Lung (tissue), 12 donors: Measurements from ENCODE around the gene RAB11B. TPM values are rescaled to one million over a fixed set of nuclear protein-coding genes. Genes with fewer than 3 reads are reported as not detected.

ENCODE experiments used
- ATAC-seq: fragments of 200-7000 bp; cut with Tn5 transposase; one replicate; pipeline ENCODE4 v1.9.1; 2020; ENCODE audit warnings: moderate number of reproducible peaks; ENCODE audit not compliant: insufficient read depth, low FRiP score
- DNase-seq, 3 donors: peaks; one replicate each; pipeline ENCODE4 v3.0.0-alpha.2; 2013 to 2017
- H3K27ac ChIP-seq, 2 donors: one replicate each; pipeline ENCODE4 v1.5.1; 2013; ENCODE audit warnings: mild to moderate bottlenecking in 2 of 2, moderate library complexity in 2 of 2, control low read depth in 1 of 2, inconsistent platforms in 1 of 2, low read depth in 1 of 2, low read length in 1 of 2
- H3K27me3 ChIP-seq, 3 donors: one replicate each; pipeline ENCODE4 v1.5.1; 2013; ENCODE audit warnings: low read length in 2 of 3; ENCODE audit not compliant: control insufficient read depth in 3 of 3, insufficient read depth in 3 of 3
- H3K36me3 ChIP-seq, 4 donors: one replicate each; pipeline ENCODE4 v1.5.1; 2013; ENCODE audit warnings: low read length in 4 of 4, mild to moderate bottlenecking in 1 of 4, moderate library complexity in 1 of 4; ENCODE audit not compliant: control insufficient read depth in 4 of 4, insufficient read depth in 4 of 4
- H3K4me1 ChIP-seq, 5 donors: one replicate each; pipeline ENCODE4 v1.5.1; 2013; ENCODE audit warnings: low read length in 5 of 5, mild to moderate bottlenecking in 2 of 5, moderate library complexity in 1 of 5; ENCODE audit not compliant: control insufficient read depth in 5 of 5, insufficient read depth in 5 of 5
- H3K4me3 ChIP-seq: one replicate; pipeline ENCODE4 v1.5.1; 2013; ENCODE audit warnings: mild to moderate bottlenecking, control low read depth, moderate library complexity
- H3K9ac ChIP-seq, 2 donors: one replicate each; pipeline ENCODE4 v1.5.1; 2013; ENCODE audit warnings: low read length in 2 of 2, control low read depth in 1 of 2; ENCODE audit not compliant: insufficient read depth in 1 of 2
- H3K9me3 ChIP-seq, 4 donors: one replicate each; pipeline ENCODE4 v1.5.1; 2013; ENCODE audit warnings: low read length in 3 of 4, mild to moderate bottlenecking in 1 of 4, moderate library complexity in 1 of 4; ENCODE audit not compliant: control insufficient read depth in 4 of 4, insufficient read depth in 3 of 4
- CTCF ChIP-seq: IDR thresholded peaks from 2 replicates; pipeline ENCODE4 v1.5.1; 2012; ENCODE audit warnings: mild to moderate bottlenecking; ENCODE audit errors: control extremely low read depth, extremely low read depth
- whole genome bisulfite sequencing, 2 donors: extraction: QIAGEN DNeasy Blood & Tissue Kit; methylation state at CpG; one replicate each; pipeline ENCODE4 v1.1.7; 2013; 5-methylcytosine and 5-hydroxymethylcytosine counted together
- polyA plus RNA-seq, 2 donors: library from polyadenylated mRNA; stranded (reverse); fragments of 200-250 nt; gene quantifications; one replicate each; pipeline ENCODE4 v1.2.1, GENCODE V29; 2013
- total RNA-seq, 2 donors: library from RNA; depleted of rRNA in 1 of 2; stranded (reverse); fragments of >200 nt in 1 of 2; gene quantifications; one replicate each; pipeline ENCODE4 v1.2.1, GENCODE V29; 2014 to 2021
- donor health status: control.
- donor health status: control.
- donor health status: Bipolar disorder and iron deficiency.
- donor health status: healthy.
- donor health status: DM: yes; HTN: yes; CAD: no.

RAB11B gene
- total and polyA plus RNA-seq, 4 donors = 91.1 to 148 (median 121) TPM

GRCh38 chr19:8445488-8446001, 55.4 kb downstream of the RAB11B start:
- ATAC-seq = peak; percentile 43
- H3K4me3 ChIP-seq = peak overlapping the region; percentile 87
- peaks cover 0 to 8% (median 4%) of the 10 kb centered on the region in 4 donors for H3K36me3 ChIP-seq
- peak; percentile 53 to 60 (median 58) for DNase-seq
- peaks cover 8 to 33% (median 14%) of the 10 kb centered on the region in 5 donors for H3K4me1 ChIP-seq
- H3K27me3 ChIP-seq = no peaks in the 10 kb centered on the region
- H3K27ac ChIP-seq = peak overlapping the region; percentile 96 to 97
- peak overlapping the region; percentile 87 to 94 for H3K9ac ChIP-seq
- 1% methylated on average over 27 to 45 of the region's 45 CpGs for WGBS, 2 donors
- TF ChIP-seq CTCF = no peak
- H3K9me3 ChIP-seq = peaks cover 0 to 1% (median 0%) of the 10 kb centered on the region in 4 donors

- no peak for TF ChIP-seq CTCF
- DNase-seq (no peak), ATAC-seq (no peak)
- WGBS, 2 donors = 25 to 34% methylated on average over 16 of the region's 16 CpGs
- Histone ChIP-seq H3K27ac (peak overlapping the region; percentile 96 to 97), H3K9ac (peak overlapping the region; percentile 87 to 94), H3K36me3 (peaks cover 0 to 8% (median 4%) of the 10 kb centered on the region in 4 donors), H3K27me3 (no peaks in the 10 kb centered on the region), H3K4me1 (peaks cover 10 to 33% (median 14%) of the 10 kb centered on the region in 5 donors), H3K9me3 (peaks cover 0 to 1% (median 0%) of the 10 kb centered on the region in 4 donors), H3K4me3 (peak overlapping the region; percentile 87)
These were observed 56.0 kb downstream of the RAB11B start for GRCh38 chr19:8446061-8446709.

- Histone ChIP-seq H3K4me3 (no peak overlapping the region), H3K27ac (peak overlapping the region in 1 of 2 donors; percentile 13), H3K9ac (peak overlapping the region in 1 of 2 donors; percentile 11), H3K4me1 (peaks cover 19 to 41% (median 22%) of the 10 kb centered on the region in 5 donors), H3K36me3 (peaks cover 0 to 15% (median 7%) of the 10 kb centered on the region in 4 donors), H3K9me3 (no peaks in the 10 kb centered on the region), H3K27me3 (no peaks in the 10 kb centered on the region)
- DNase-seq = no peak
- ATAC-seq = no peak
- no peak for TF ChIP-seq CTCF
- WGBS, 2 donors = 76 to 78% methylated on average over 7 to 8 of the region's 8 CpGs
These were observed 59.7 kb downstream of the RAB11B start for GRCh38 chr19:8449830-8450229.
